ENCODE results near the gene OIP5. TPM values are rescaled to one million over a fixed set of nuclear protein-coding genes. Genes with fewer than 3 reads are reported as not detected.

The OIP5 gene
- total and polyA plus RNA-seq, 2 of the 13 experiments (the other 11 are each of a cell fraction or from before 2014, with no cell fraction given): 10.7 to 38.0 TPM

- TF ChIP-seq, protein P1, sequence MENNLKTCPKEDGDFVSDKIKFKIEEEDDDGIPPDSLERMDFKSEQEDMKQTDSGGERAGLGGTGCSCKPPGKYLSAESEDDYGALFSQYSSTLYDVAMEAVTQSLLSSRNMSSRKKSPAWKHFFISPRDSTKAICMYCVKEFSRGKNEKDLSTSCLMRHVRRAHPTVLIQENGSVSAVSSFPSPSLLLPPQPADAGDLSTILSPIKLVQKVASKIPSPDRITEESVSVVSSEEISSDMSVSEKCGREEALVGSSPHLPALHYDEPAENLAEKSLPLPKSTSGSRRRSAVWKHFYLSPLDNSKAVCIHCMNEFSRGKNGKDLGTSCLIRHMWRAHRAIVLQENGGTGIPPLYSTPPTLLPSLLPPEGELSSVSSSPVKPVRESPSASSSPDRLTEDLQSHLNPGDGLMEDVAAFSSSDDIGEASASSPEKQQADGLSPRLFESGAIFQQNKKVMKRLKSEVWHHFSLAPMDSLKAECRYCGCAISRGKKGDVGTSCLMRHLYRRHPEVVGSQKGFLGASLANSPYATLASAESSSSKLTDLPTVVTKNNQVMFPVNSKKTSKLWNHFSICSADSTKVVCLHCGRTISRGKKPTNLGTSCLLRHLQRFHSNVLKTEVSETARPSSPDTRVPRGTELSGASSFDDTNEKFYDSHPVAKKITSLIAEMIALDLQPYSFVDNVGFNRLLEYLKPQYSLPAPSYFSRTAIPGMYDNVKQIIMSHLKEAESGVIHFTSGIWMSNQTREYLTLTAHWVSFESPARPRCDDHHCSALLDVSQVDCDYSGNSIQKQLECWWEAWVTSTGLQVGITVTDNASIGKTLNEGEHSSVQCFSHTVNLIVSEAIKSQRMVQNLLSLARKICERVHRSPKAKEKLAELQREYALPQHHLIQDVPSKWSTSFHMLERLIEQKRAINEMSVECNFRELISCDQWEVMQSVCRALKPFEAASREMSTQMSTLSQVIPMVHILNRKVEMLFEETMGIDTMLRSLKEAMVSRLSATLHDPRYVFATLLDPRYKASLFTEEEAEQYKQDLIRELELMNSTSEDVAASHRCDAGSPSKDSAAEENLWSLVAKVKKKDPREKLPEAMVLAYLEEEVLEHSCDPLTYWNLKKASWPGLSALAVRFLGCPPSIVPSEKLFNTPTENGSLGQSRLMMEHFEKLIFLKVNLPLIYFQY (CRISPR knock-in tag; IDR thresholded peaks at IDR 0.05; ENCODE audit: borderline replicate concordance): no peak
- TF ChIP-seq ATF1 (CRISPR knock-in tag; IDR thresholded peaks at IDR 0.05) (0 out of 2 replicates have a peak, but pooled peaks have one; percentile 46), IKZF5 (CRISPR knock-in tag; IDR thresholded peaks at IDR 0.05) (peak; percentile 27; the same call in 1 of the 2 replicates), TEAD2 (CRISPR knock-in tag; IDR thresholded peaks at IDR 0.05) (no peak), SOX5 (CRISPR knock-in tag; IDR thresholded peaks at IDR 0.05; ENCODE audit: borderline replicate concordance) (no peak; the same call in 1 of the 2 replicates), ZNF691 (CRISPR knock-in tag; IDR thresholded peaks at IDR 0.05; ENCODE audit: borderline replicate concordance, low read depth) (0 out of 2 replicates have a peak, but pooled peaks have one; percentile 56), CC2D1A (CRISPR knock-in tag; IDR thresholded peaks at IDR 0.05) (0 out of 2 replicates have a peak, but pooled peaks have one; percentile 94), MAFK (conservative IDR thresholded peaks at IDR 0.05 in 1 of 2, IDR thresholded peaks at IDR 0.05 in 1 of 2; ENCODE audit: low read length in 2 of 2) (peak in 1 of 2 experiments; percentile 28; a peak in 1 of 4 replicates), DDIT3 (CRISPR knock-in tag; IDR thresholded peaks at IDR 0.05) (no peak), ZNF850 (CRISPR knock-in tag; conservative IDR thresholded peaks at IDR 0.05) (no peak), HNRNPH1 (optimal IDR thresholded peaks at IDR 0.05; ENCODE audit: low read depth, low read length) (no peak)
- TF ChIP-seq, protein P2, sequence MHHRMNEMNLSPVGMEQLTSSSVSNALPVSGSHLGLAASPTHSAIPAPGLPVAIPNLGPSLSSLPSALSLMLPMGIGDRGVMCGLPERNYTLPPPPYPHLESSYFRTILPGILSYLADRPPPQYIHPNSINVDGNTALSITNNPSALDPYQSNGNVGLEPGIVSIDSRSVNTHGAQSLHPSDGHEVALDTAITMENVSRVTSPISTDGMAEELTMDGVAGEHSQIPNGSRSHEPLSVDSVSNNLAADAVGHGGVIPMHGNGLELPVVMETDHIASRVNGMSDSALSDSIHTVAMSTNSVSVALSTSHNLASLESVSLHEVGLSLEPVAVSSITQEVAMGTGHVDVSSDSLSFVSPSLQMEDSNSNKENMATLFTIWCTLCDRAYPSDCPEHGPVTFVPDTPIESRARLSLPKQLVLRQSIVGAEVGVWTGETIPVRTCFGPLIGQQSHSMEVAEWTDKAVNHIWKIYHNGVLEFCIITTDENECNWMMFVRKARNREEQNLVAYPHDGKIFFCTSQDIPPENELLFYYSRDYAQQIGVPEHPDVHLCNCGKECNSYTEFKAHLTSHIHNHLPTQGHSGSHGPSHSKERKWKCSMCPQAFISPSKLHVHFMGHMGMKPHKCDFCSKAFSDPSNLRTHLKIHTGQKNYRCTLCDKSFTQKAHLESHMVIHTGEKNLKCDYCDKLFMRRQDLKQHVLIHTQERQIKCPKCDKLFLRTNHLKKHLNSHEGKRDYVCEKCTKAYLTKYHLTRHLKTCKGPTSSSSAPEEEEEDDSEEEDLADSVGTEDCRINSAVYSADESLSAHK (CRISPR knock-in tag; IDR thresholded peaks at IDR 0.05; ENCODE audit: borderline replicate concordance): 0 out of 2 replicates have a peak, but pooled peaks have one; percentile 45
- TF ChIP-seq, protein P3, sequence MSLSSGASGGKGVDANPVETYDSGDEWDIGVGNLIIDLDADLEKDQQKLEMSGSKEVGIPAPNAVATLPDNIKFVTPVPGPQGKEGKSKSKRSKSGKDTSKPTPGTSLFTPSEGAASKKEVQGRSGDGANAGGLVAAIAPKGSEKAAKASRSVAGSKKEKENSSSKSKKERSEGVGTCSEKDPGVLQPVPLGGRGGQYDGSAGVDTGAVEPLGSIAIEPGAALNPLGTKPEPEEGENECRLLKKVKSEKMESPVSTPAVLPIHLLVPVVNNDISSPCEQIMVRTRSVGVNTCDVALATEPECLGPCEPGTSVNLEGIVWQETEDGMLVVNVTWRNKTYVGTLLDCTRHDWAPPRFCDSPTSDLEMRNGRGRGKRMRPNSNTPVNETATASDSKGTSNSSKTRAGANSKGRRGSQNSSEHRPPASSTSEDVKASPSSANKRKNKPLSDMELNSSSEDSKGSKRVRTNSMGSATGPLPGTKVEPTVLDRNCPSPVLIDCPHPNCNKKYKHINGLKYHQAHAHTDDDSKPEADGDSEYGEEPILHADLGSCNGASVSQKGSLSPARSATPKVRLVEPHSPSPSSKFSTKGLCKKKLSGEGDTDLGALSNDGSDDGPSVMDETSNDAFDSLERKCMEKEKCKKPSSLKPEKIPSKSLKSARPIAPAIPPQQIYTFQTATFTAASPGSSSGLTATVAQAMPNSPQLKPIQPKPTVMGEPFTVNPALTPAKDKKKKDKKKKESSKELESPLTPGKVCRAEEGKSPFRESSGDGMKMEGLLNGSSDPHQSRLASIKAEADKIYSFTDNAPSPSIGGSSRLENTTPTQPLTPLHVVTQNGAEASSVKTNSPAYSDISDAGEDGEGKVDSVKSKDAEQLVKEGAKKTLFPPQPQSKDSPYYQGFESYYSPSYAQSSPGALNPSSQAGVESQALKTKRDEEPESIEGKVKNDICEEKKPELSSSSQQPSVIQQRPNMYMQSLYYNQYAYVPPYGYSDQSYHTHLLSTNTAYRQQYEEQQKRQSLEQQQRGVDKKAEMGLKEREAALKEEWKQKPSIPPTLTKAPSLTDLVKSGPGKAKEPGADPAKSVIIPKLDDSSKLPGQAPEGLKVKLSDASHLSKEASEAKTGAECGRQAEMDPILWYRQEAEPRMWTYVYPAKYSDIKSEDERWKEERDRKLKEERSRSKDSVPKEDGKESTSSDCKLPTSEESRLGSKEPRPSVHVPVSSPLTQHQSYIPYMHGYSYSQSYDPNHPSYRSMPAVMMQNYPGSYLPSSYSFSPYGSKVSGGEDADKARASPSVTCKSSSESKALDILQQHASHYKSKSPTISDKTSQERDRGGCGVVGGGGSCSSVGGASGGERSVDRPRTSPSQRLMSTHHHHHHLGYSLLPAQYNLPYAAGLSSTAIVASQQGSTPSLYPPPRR (CRISPR knock-in tag; IDR thresholded peaks at IDR 0.05; ENCODE audit: borderline replicate concordance): no peak
Measured at GRCh38 chr15:41332194-41333025, at the start of gene OIP5, which contains the start of gene NUSAP1 (continued).
